ENCODE measurements around the gene C16orf78.

Gene C16orf78

GRCh38 chr16:49373504-49373903 lies at the start of gene C16orf78:
C16orf78 (plus strand) TSS chr16:49373804; CDS start chr16:49373940, 136 bp downstream.
- no peaks in the 10 kb centered on the region for H3K9me3 ChIP-seq
- in situ Hi-C loops (cut with MboI; ENCODE audit: low sequenced_read_pairs) = no loop called here
- 0 out of 2 replicates have a peak, but pooled peaks cover 5% of the 10 kb centered on the region for H3K27me3 ChIP-seq (ENCODE audit: low read depth)
- H3K4me3 ChIP-seq = no peak within 1 kb of the TSS
- DNase-seq (ENCODE audit: low spot score in 2 of 2) = no peak
- H3K4me1 ChIP-seq = no peaks in the 10 kb centered on the region
- H3K36me3 ChIP-seq (replicated peaks) = no peaks in the 10 kb centered on the region

- H3K27me3 ChIP-seq (ENCODE audit: low read depth) = no peaks in the 10 kb centered on the region; the same call in 1 of the 2 replicates
- H3K36me3 ChIP-seq (replicated peaks) = no peaks in the 10 kb centered on the region
- H3K9me3 ChIP-seq = no peaks in the 10 kb centered on the region
- no peak overlapping the region for H3K4me3 ChIP-seq
- no peaks in the 10 kb centered on the region for H3K4me1 ChIP-seq
- no peak for DNase-seq (ENCODE audit: low spot score in 2 of 2)
- in situ Hi-C loops (cut with MboI; ENCODE audit: low sequenced_read_pairs) = no loop called here
Observed at GRCh38 chr16:49324703-49325102, 48.9 kb upstream of the C16orf78 start.

GRCh38 chr16:49327466-49327865 lies 46.1 kb upstream of the C16orf78 start:
- no peaks in the 10 kb centered on the region for H3K9me3 ChIP-seq
- H3K4me1 ChIP-seq = no peaks in the 10 kb centered on the region
- H3K36me3 ChIP-seq (replicated peaks) = no peaks in the 10 kb centered on the region
- in situ Hi-C loops (cut with MboI; ENCODE audit: low sequenced_read_pairs) = no loop called here
- no peak for DNase-seq (ENCODE audit: low spot score in 2 of 2)
- H3K27me3 ChIP-seq (ENCODE audit: low read depth) = peaks cover 3% of the 10 kb centered on the region; the same call in 1 of the 2 replicates
- H3K4me3 ChIP-seq = no peak overlapping the region

- H3K4me1 ChIP-seq = no peaks in the 10 kb centered on the region
- no peak for DNase-seq (ENCODE audit: low spot score in 2 of 2)
- H3K4me3 ChIP-seq = no peak overlapping the region
- peaks cover 3% of the 10 kb centered on the region; the same call in 1 of the 2 replicates for H3K27me3 ChIP-seq (ENCODE audit: low read depth)
- in situ Hi-C loops (cut with MboI; ENCODE audit: low sequenced_read_pairs) = no loop called here
- no peaks in the 10 kb centered on the region for H3K36me3 ChIP-seq (replicated peaks)
- no peaks in the 10 kb centered on the region for H3K9me3 ChIP-seq
Observed at GRCh38 chr16:49328325-49328724, 45.3 kb upstream of the C16orf78 start.

GRCh38 chr16:49330562-49331201 lies 42.9 kb upstream of the C16orf78 start:
- Histone ChIP-seq H3K9me3 (no peaks in the 10 kb centered on the region), H3K4me1 (no peaks in the 10 kb centered on the region), H3K27me3 (ENCODE audit: low read depth) (0 out of 2 replicates have a peak, but pooled peaks cover 3% of the 10 kb centered on the region), H3K4me3 (no peak overlapping the region), H3K36me3 (replicated peaks) (no peaks in the 10 kb centered on the region)
- DNase-seq (ENCODE audit: low spot score in 2 of 2) = no peak
- in situ Hi-C loops (cut with MboI; ENCODE audit: low sequenced_read_pairs) = no loop called here

- Histone ChIP-seq H3K4me3 (no peak overlapping the region), H3K27me3 (ENCODE audit: low read depth) (0 out of 2 replicates have a peak, but pooled peaks cover 3% of the 10 kb centered on the region), H3K36me3 (replicated peaks) (no peaks in the 10 kb centered on the region), H3K4me1 (no peaks in the 10 kb centered on the region), H3K9me3 (no peaks in the 10 kb centered on the region)
- in situ Hi-C loops (cut with MboI; ENCODE audit: low sequenced_read_pairs) = no loop called here
- DNase-seq (ENCODE audit: low spot score in 2 of 2) = peak; percentile 24 to 52
Observed at GRCh38 chr16:49332589-49333258, 40.9 kb upstream of the C16orf78 start.

GRCh38 chr16:49333259-49333597 lies 40.4 kb upstream of the C16orf78 start:
- Histone ChIP-seq H3K27me3 (ENCODE audit: low read depth) (0 out of 2 replicates have a peak, but pooled peaks cover 3% of the 10 kb centered on the region), H3K36me3 (replicated peaks) (no peaks in the 10 kb centered on the region), H3K9me3 (no peaks in the 10 kb centered on the region), H3K4me3 (no peak overlapping the region), H3K4me1 (no peaks in the 10 kb centered on the region)
- no peak for DNase-seq (ENCODE audit: low spot score in 2 of 2)
- in situ Hi-C loops (cut with MboI; ENCODE audit: low sequenced_read_pairs) = no loop called here

- Histone ChIP-seq H3K9me3 (no peaks in the 10 kb centered on the region), H3K4me1 (no peaks in the 10 kb centered on the region), H3K36me3 (replicated peaks) (no peaks in the 10 kb centered on the region), H3K27me3 (ENCODE audit: low read depth) (0 out of 2 replicates have a peak, but pooled peaks cover 3% of the 10 kb centered on the region), H3K4me3 (no peak overlapping the region)
- in situ Hi-C loops (cut with MboI; ENCODE audit: low sequenced_read_pairs) = no loop called here
- no peak for DNase-seq (ENCODE audit: low spot score in 2 of 2)
Observed at GRCh38 chr16:49335828-49336227, 37.8 kb upstream of the C16orf78 start.

- H3K4me3 ChIP-seq = no peak overlapping the region
- no peaks in the 10 kb centered on the region for H3K9me3 ChIP-seq
- 0 out of 2 replicates have a peak, but pooled peaks cover 2% of the 10 kb centered on the region for H3K27me3 ChIP-seq (ENCODE audit: low read depth)
- no peaks in the 10 kb centered on the region for H3K36me3 ChIP-seq (replicated peaks)
- in situ Hi-C loops (cut with MboI; ENCODE audit: low sequenced_read_pairs) = no loop called here
- H3K4me1 ChIP-seq = no peaks in the 10 kb centered on the region
- DNase-seq (ENCODE audit: low spot score in 2 of 2) = no peak
Observed at GRCh38 chr16:49336581-49336980, 37.0 kb upstream of the C16orf78 start.

- H3K4me3 ChIP-seq = no peak overlapping the region
- no peaks in the 10 kb centered on the region for H3K4me1 ChIP-seq
- H3K27me3 ChIP-seq (ENCODE audit: low read depth) = no peaks in the 10 kb centered on the region
- in situ Hi-C loops (cut with MboI; ENCODE audit: low sequenced_read_pairs) = no loop called here
- no peak for DNase-seq (ENCODE audit: low spot score in 2 of 2)
- no peaks in the 10 kb centered on the region for H3K36me3 ChIP-seq (replicated peaks)
- no peaks in the 10 kb centered on the region for H3K9me3 ChIP-seq
Observed at GRCh38 chr16:49337814-49338350, 35.7 kb upstream of the C16orf78 start.

GRCh38 chr16:49338611-49339265 lies 34.9 kb upstream of the C16orf78 start:
- Histone ChIP-seq H3K4me1 (no peaks in the 10 kb centered on the region), H3K4me3 (no peak overlapping the region), H3K36me3 (replicated peaks) (no peaks in the 10 kb centered on the region), H3K27me3 (ENCODE audit: low read depth) (no peaks in the 10 kb centered on the region), H3K9me3 (no peaks in the 10 kb centered on the region)
- DNase-seq (ENCODE audit: low spot score in 2 of 2) = no peak
- in situ Hi-C loops (cut with MboI; ENCODE audit: low sequenced_read_pairs) = no loop called here

- no peaks in the 10 kb centered on the region for H3K9me3 ChIP-seq
- no peak overlapping the region for H3K4me3 ChIP-seq
- H3K27me3 ChIP-seq (ENCODE audit: low read depth) = no peaks in the 10 kb centered on the region
- no peak for DNase-seq (ENCODE audit: low spot score in 2 of 2)
- no peaks in the 10 kb centered on the region for H3K4me1 ChIP-seq
- H3K36me3 ChIP-seq (replicated peaks) = no peaks in the 10 kb centered on the region
- in situ Hi-C loops (cut with MboI; ENCODE audit: low sequenced_read_pairs) = loop anchor here (10.0 kb wide), 1 partner anchor 656 kb away; no protein-coding TSS in a partner anchor
Observed at GRCh38 chr16:49340466-49340865, 33.1 kb upstream of the C16orf78 start.

GRCh38 chr16:49341706-49342105 lies 31.9 kb upstream of the C16orf78 start:
- Histone ChIP-seq H3K9me3 (no peaks in the 10 kb centered on the region), H3K4me1 (no peaks in the 10 kb centered on the region), H3K36me3 (replicated peaks) (no peaks in the 10 kb centered on the region), H3K27me3 (ENCODE audit: low read depth) (no peaks in the 10 kb centered on the region), H3K4me3 (no peak overlapping the region)
- in situ Hi-C loops (cut with MboI; ENCODE audit: low sequenced_read_pairs) = loop anchor here (10.0 kb wide), 1 partner anchor 657 kb away; no protein-coding TSS in a partner anchor
- no peak for DNase-seq (ENCODE audit: low spot score in 2 of 2)

All from HAP-1 (cell line).